GM13977 (cell line): ENCODE results near the gene METAP2.

Experiments used
- DNase-seq: peaks from one replicate; pipeline ENCODE4 v3.0.0; 2012; ENCODE audit warnings: low spot score
- CTCF ChIP-seq: IDR thresholded peaks from 2 replicates; pipeline ENCODE4 v1.5.1; 2012; ENCODE audit warnings: mild to moderate bottlenecking, control low read depth; ENCODE audit not compliant: insufficient read depth; ENCODE audit errors: extremely low read depth, missing control alignments
- in situ Hi-C: fragments of 300-500 bp; cut with MboI; formaldehyde crosslinking; loops from one replicate; pipeline ENCODE4 v1.12.0; 2022; ENCODE audit warnings: low sequenced_read_pairs, low pct_unique_long_range_greater_than_20kb, mixed read lengths, inconsistent platforms; ENCODE audit not compliant: unreplicated experiment

METAP2 gene

GRCh38 chr12:95551305-95551704 lies 77.4 kb downstream of the METAP2 start, which contains the start of gene USP44:
Gene USP44 (minus strand): TSS chr12:95551476. CDS start chr12:95534256, 17,220 bp downstream.
- TF ChIP-seq CTCF, result no peak
- DNase-seq, result no peak
- in situ Hi-C loops, result no loop called here

GRCh38 chr12:95551913-95552516 lies 78.1 kb downstream of the METAP2 start:
- DNase-seq, result no peak
- in situ Hi-C loops, result no loop called here
- no peak for TF ChIP-seq CTCF

- TF ChIP-seq CTCF, result no peak
- in situ Hi-C loops, result no loop called here
- DNase-seq, result no peak
Measured at GRCh38 chr12:95553197-95553943, 79.4 kb downstream of the METAP2 start.

GRCh38 chr12:95554532-95555071 lies 80.7 kb downstream of the METAP2 start:
- no peak for TF ChIP-seq CTCF
- DNase-seq, result no peak
- in situ Hi-C loops, result no loop called here

- in situ Hi-C loops, result no loop called here
- DNase-seq, result no peak
- TF ChIP-seq CTCF, result no peak
Measured at GRCh38 chr12:95557625-95558024, 83.7 kb downstream of the METAP2 start.
